ENCODE measurements around the gene SCPEP1. TPM values are rescaled to one million over a fixed set of nuclear protein-coding genes. Genes with fewer than 3 reads are reported as not detected.

Gene SCPEP1
- total RNA-seq, 2 donors from 2014 or later, result 71.8 to 85.0 TPM

Other genes with a start within 250 kb of the SCPEP1 start
- 1 to 10 TPM; 2.1 to 2.7 TPM for gene C17orf67, start 144.2 kb upstream of the SCPEP1 start, total RNA-seq
- gene DGKE, start 144.0 kb upstream of the SCPEP1 start, total RNA-seq, result 1 to 10 TPM; 7.6 to 9.8 TPM
- gene TRIM25, start 64.1 kb upstream of the SCPEP1 start, total RNA-seq, result 10 to 100 TPM; 43.2 to 54.0 TPM
- gene COIL, start 17.1 kb upstream of the SCPEP1 start, total RNA-seq, result 1 to 10 TPM; 9.4 to 9.5 TPM
- gene AKAP1, start 107.1 kb downstream of the SCPEP1 start, total RNA-seq, result 10 to 100 TPM; 57.1 to 57.8 TPM